Colonic mucosa (tissue), 4 donors: ENCODE measurements around the gene NEMP1. TPM values are rescaled to one million over a fixed set of nuclear protein-coding genes. Genes with fewer than 3 reads are reported as not detected.

ENCODE experiments used
- DNase-seq: peaks from one replicate; pipeline ENCODE4 v3.0.0-alpha.2; 2020
- H3K27ac ChIP-seq: fragments of 200-600 bp; one replicate; pipeline ENCODE4 v1.8.0; 2021
- H3K27me3 ChIP-seq: fragments of 200-600 bp; one replicate; pipeline ENCODE4 v1.8.0; 2021
- H3K36me3 ChIP-seq: fragments of 200-600 bp; one replicate; pipeline ENCODE4 v1.8.0; 2021
- H3K4me1 ChIP-seq: fragments of 200-600 bp; one replicate; pipeline ENCODE4 v1.8.0; 2021; ENCODE audit warnings: mild to moderate bottlenecking
- H3K4me3 ChIP-seq: fragments of 200-600 bp; one replicate; pipeline ENCODE4 v1.8.0; 2021
- H3K9ac ChIP-seq, 2 donors: one replicate each; pipeline ENCODE4 v1.7.0; 2013; ENCODE audit warnings: control low read depth in 2 of 2, low read depth in 2 of 2, low read length in 2 of 2
- H3K9me3 ChIP-seq: fragments of 200-600 bp; one replicate; pipeline ENCODE4 v1.8.0; 2021
- intact Hi-C: fragments of 100-400 bp; cut with DNase I; formaldehyde crosslinking; loops from one replicate; pipeline ENCODE4 v1.14.1; 2022
- total RNA-seq, 2 donors: library from RNA; stranded (reverse); fragmentation: NEBNext Ultra II Directional in 1 of 2; extraction: Animal tissue kit (Norgen Biotek cat#: 25700) in 1 of 2; gene quantifications; one replicate each; pipeline ENCODE4 v1.2.1, GENCODE V29; 2021
- TF ChIP-seq, protein P1 (sequence below): fragments of 200-600 bp; IDR thresholded peaks from one replicate; pipeline ENCODE4 v1.8.0; 2022; ENCODE audit warnings: antibody characterized with exemption, mild to moderate bottlenecking
- donor health status: healthy.
- donor health status: DM: no; HTN: no; CAD: no.
- donor health status: DM: no; HTN: no; CAD: no.

NEMP1 gene
- total RNA-seq, 2 donors from 2014 or later: 7.3 to 21.1 TPM

DNA sequence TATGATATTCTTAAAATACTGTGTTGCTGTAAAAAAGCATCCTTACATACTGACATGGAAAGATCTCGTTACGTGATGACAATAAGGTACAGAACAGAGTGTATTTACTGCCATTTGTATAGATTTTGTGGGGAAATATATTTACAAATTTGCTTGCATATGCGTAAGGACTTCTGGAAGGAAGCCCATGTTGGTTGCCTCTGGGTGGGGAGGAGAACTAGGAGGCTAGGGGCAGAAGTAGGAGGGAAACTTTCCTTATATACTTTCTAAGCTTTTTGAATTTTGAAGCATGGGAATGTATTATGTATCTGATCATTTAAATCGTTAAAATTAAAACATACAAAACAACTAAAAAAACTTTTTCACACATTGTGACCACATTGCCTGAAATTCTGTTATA is 38.4 kb downstream of the NEMP1 start:
- Histone ChIP-seq H3K27me3 (no peaks in the 10 kb centered on the region), H3K4me3 (no peak overlapping the region), H3K36me3 (no peaks in the 10 kb centered on the region), H3K9ac (no peak overlapping the region), H3K4me1 (no peaks in the 10 kb centered on the region), H3K27ac (no peak overlapping the region), H3K9me3 (no peaks in the 10 kb centered on the region)
- TF ChIP-seq, protein P1, sequence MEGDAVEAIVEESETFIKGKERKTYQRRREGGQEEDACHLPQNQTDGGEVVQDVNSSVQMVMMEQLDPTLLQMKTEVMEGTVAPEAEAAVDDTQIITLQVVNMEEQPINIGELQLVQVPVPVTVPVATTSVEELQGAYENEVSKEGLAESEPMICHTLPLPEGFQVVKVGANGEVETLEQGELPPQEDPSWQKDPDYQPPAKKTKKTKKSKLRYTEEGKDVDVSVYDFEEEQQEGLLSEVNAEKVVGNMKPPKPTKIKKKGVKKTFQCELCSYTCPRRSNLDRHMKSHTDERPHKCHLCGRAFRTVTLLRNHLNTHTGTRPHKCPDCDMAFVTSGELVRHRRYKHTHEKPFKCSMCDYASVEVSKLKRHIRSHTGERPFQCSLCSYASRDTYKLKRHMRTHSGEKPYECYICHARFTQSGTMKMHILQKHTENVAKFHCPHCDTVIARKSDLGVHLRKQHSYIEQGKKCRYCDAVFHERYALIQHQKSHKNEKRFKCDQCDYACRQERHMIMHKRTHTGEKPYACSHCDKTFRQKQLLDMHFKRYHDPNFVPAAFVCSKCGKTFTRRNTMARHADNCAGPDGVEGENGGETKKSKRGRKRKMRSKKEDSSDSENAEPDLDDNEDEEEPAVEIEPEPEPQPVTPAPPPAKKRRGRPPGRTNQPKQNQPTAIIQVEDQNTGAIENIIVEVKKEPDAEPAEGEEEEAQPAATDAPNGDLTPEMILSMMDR: no peak
- no peak for DNase-seq
- intact Hi-C loops: no loop called here

DNA sequence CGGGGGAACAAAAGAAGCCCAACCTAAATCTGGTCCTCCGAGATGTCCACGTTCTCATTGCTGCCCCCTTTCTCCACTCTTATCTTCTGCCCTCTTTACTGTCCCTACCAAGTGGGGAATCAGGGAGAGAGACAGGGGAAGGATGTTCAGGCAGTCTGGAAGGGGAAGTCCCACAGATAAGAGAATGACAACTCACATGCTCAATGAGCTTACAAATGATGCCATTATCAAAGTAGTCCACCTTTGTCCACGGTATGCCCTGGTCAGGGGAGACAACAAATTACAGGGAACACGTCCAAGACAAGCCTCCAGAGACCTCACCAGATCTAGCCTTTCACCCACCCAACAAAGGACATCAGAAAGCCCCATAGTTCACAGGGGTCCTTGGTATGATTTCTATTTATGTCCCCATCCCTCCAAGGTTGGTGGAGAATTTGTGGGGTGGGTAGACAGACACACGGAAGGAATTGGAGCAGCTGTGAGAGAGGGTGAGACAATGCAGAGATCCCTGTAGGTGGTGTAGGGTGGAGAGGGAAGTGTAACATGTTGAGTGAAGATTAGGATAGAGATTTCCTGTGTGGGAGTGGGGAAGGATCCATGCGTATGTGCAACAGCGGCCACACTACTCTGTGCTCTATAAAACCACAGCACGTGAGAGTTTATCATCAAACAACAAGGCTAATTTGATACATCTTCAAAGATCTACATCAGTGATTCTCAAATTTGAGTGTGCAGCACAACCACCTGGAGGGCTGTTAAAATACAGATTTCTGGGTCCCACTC is 39.4 kb downstream of the NEMP1 start:
- Histone ChIP-seq H3K4me3 (no peak overlapping the region), H3K4me1 (no peaks in the 10 kb centered on the region), H3K27me3 (no peaks in the 10 kb centered on the region), H3K9ac (no peak overlapping the region), H3K27ac (no peak overlapping the region), H3K9me3 (no peaks in the 10 kb centered on the region), H3K36me3 (no peaks in the 10 kb centered on the region)
- TF ChIP-seq, protein P1: no peak
- intact Hi-C loops: no loop called here
- DNase-seq: no peak

DNA sequence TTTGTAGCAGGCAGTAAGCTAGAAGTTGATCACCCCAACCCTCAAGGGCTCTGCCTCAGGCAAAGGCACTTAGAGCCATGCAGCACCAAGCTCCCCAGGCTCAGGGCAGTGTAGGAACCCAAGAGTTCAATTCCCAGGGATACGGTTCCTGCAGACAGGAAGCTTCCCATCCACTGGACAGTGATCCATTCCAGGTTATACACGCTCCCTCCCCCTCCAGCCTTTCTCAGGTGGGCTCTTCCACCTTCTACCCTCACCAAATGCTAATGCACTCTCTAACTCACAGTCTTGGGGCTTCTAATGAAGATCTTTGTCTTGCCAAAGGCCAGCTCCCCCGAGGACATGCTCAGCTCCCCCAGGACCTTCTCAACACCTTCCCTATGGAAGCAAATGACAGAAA is 41.3 kb downstream of the NEMP1 start:
- no peak overlapping the region for H3K4me3 ChIP-seq
- intact Hi-C loops: no loop called here

DNA sequence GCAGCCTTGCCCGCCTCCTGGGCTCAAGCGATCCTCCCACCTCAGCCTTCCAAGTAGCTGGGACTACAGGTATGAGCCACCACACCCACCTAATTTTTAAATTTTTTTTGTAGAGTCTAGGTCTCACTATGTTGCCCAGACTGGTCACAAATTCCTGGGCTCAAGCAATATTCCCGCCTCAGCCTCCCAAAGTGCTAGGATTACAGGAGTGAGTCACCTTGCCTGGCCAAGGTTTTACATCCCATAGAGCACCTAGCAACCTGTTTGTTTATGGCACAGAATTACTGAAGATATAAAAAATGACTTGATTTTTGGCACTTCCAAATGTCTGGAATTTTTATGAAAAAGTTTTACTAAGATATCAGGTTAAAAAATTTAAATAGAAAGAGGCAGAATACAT is 45.2 kb downstream of the NEMP1 start:
- intact Hi-C loops: no loop called here
- TF ChIP-seq, protein P1: no peak
- no peak overlapping the region for H3K4me3 ChIP-seq
- no peak overlapping the region for H3K27ac ChIP-seq
- no peaks in the 10 kb centered on the region for H3K4me1 ChIP-seq
- H3K9me3 ChIP-seq: no peaks in the 10 kb centered on the region
- DNase-seq: no peak
- H3K36me3 ChIP-seq: no peaks in the 10 kb centered on the region
- H3K9ac ChIP-seq: no peak overlapping the region
- no peaks in the 10 kb centered on the region for H3K27me3 ChIP-seq

More for the DNA sequence above, 41.3 kb downstream of the NEMP1 start:
- TF ChIP-seq, protein P1: no peak
- no peaks in the 10 kb centered on the region for H3K27me3 ChIP-seq
- DNase-seq: no peak
- H3K36me3 ChIP-seq: no peaks in the 10 kb centered on the region
- no peak overlapping the region for H3K9ac ChIP-seq
- H3K27ac ChIP-seq: no peak overlapping the region
- no peaks in the 10 kb centered on the region for H3K4me1 ChIP-seq
- no peaks in the 10 kb centered on the region for H3K9me3 ChIP-seq

DNA sequence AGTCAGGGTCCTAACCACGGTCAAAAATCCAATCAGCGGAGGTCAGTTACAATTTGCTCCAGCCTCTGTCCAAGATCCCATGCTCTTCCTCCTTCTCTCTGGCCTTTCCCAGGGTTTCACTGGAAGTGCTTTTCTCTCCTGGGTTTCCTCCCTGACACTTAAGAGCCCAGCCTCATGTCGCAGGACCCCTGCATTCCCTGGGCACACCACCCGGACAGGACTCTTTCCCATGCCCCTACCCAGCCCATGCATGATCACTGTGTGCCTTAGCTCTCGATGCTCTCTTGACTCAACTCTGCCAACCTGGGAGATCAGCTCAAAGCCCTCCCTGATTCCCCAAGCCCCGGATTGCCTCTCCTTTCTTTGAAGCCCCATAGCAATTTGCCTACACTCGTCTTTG is 46.8 kb downstream of the NEMP1 start:
- Histone ChIP-seq H3K27me3 (no peaks in the 10 kb centered on the region), H3K4me3 (no peak overlapping the region), H3K9ac (no peak overlapping the region), H3K36me3 (no peaks in the 10 kb centered on the region), H3K9me3 (no peaks in the 10 kb centered on the region), H3K4me1 (no peaks in the 10 kb centered on the region), H3K27ac (no peak overlapping the region)
- intact Hi-C loops: no loop called here
- no peak for DNase-seq
- TF ChIP-seq, protein P1: no peak
